Testis (tissue), 2 donors: ENCODE data around the gene ARHGAP31.

Source experiments
- CTCF ChIP-seq, 3 experiments: fragments of 450-650 bp in 2 of 3; fragments of 200-600 bp in 1 of 3; sonication (generic) in 1 of 3; IDR thresholded peaks; one replicate each; pipeline ENCODE4 v1.5.1; 2016 to 2019; ENCODE audit warnings: antibody characterized with exemption in 3 of 3, mild to moderate bottlenecking in 2 of 3, moderate library complexity in 1 of 3
- POLR2A ChIP-seq: fragments of 450-650 bp; IDR thresholded peaks from one replicate; pipeline ENCODE4 v1.6.1; 2017; ENCODE audit warnings: antibody characterized with exemption, mild to moderate bottlenecking, moderate library complexity

DNA sequence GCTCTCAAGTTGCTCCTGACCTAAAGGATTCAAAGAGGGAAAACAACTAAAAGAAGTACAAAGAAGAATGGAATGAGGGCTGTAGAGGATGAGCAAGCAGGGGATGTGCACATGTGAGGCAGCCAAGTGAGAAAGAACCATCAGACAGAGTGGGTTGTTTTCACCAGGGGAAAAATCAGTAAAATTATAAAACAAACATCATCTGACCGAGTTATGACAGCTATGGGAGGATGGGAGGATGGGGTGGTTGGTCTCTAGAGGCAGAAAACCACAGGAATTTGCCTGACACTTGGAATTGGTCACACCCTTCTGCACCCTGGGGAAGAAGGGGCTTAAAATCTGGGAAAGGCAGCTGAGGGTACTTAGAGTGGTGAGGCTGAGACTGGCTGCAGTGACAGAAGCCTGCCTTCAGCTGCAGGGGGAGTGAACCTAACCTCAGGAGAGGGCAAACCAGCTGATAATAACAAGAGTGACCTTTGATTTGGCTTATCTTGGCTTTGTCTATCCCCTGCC, 10.1 kb downstream of the ARHGAP31 start:
- TF ChIP-seq CTCF (IDR thresholded peaks at IDR 0.05) (no peak), POLR2A (no peak)
